Stimulated activated CD8-positive, alpha-beta memory T cell treated with anti-CD3 and anti-CD28 coated beads, Interleukin-15, amount 100 ng/mL, for 24 hours (primary cell): ENCODE data around the gene SUSD6.

Experiments
- DNase-seq: peaks from one replicate; pipeline ENCODE4 v3.0.0-alpha.2; 2020; ENCODE audit warnings: low read depth

Gene SUSD6

GRCh38 chr14:69673578-69674305 is 62.3 kb downstream of the SUSD6 start:
- DNase-seq, result no peak

DNA sequence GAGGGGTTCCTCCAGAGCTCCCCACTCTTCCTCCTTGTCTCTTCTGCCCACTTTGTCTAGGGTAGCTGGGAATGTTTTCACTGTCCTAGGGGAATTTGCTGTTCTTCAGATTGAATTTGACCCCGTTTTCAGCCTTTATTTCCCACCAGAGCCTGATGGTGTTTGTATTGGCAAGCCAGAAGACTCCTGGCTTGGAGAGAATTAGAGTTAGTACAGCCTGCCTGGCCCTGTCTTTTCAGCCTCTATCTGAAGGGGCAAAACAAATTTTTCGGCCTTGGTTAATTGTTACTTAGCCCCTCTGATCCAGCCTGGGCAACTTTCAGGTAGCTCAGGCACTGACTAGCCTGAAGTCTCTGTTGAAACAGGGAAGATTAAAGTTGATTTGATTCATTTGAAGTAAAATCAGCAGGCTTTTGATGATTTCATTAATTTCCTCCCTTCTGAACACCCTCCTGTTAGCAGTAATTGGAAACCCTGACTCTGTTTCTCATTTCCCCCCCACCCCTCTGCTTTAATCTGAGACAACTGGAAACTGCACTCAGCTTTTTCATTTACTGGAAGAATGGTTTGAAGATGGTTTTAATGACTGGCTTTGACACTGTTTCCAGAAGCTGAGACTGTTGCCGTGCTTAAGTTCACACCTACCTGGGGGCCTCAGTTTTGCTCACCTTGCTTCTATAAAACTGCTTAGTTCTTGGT is 63.3 kb downstream of the SUSD6 start:
- DNase-seq, result no peak

DNA sequence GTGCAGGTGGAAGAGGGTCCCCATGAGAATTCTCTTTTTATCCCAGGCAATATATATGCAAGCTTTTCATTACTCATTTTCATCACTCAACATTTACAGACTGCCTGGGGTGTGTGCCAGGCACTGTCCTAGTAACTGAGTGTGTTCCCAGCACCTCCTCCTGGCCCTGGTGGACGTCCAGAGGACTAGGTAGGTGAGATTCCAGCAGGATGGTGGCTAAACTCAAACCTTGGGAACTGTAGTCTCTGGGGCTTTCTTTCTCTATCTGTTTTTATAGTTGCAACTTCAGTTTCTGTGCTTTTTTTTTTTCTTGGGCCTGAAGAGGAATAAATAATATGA is 63.8 kb downstream of the SUSD6 start:
- DNase-seq, result no peak

DNA sequence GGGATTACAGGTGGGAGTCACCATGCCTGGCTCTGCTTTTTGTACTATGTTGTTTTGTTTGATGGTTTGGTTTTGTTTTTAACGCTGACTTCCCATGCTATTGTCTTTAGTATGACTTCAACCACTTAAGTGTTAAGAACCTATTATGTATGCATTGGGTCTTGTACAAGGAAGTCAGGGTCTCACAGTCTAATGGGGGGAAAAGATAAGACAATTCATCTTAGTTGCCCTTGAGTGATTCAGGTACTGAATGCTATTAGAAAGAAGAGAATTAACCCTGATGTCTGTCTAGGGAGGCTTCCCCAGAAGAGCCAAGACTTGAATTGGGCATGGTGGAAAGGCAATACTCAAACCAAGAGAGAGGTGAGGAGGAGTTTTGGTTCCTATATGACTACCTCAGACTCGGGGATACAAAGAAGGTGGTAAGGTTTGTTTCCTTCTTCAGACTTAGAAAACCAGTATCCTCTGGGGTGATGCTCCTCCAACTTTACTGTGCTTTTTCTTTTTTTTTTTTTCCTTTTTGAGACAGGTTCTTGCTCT is 64.6 kb downstream of the SUSD6 start:
- DNase-seq, result no peak

- DNase-seq, result no peak
These were observed 65.3 kb downstream of the SUSD6 start for GRCh38 chr14:69676723-69677122.

- no peak for DNase-seq
These were observed 68.9 kb downstream of the SUSD6 start for GRCh38 chr14:69680297-69680696.

- no peak for DNase-seq
These were observed 70.7 kb downstream of the SUSD6 start for GRCh38 chr14:69682136-69682535.

GRCh38 chr14:69682621-69683263 is 71.3 kb downstream of the SUSD6 start:
- DNase-seq, result no peak

DNA sequence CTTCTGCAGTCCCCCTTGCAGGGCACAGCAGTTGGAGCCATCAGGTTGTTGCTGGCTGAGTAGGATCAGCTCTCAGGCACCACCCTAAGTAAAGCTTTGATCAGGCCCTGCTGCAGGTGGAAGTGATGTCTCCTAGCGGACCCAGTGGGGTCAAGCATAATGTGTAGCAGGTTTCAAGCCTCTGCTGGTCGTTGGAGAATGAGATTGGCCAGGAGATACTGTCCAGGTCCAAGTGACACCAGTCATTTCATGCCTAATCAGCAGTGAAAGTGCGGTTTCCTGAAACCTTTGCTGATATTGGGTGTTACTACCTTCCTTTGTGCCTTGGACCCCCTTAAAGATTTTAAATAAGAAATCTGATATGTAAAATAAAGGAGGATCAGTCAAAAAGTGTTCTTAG is 72.6 kb downstream of the SUSD6 start:
- DNase-seq, result no peak

GRCh38 chr14:69684461-69685217 is 73.2 kb downstream of the SUSD6 start:
- DNase-seq, result no peak

DNA sequence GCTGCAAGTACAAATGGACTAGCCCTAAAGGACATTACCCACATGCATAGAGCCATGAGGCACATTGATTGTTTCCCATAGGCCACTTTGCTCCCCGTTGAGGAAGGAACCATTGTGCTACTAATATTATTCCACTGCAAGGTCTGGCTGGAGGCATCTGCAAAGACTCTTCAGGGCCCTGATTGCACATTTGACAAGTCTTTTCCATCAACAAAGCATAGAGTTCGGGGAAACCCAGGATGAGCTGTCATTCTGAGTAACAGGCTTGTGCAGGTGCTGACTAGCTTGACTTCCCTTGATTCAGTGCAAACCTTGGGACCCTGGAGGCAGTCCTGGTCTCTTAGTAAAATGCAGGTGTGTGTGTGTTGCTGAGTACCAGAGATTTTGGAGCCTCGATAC is 73.8 kb downstream of the SUSD6 start:
- DNase-seq, result no peak

- no peak for DNase-seq
These were observed 74.3 kb downstream of the SUSD6 start for GRCh38 chr14:69685716-69686115.

GRCh38 chr14:69687606-69688298 is 76.4 kb downstream of the SUSD6 start:
- no peak for DNase-seq

GRCh38 chr14:69688299-69688649 is 76.9 kb downstream of the SUSD6 start:
- DNase-seq, result no peak

GRCh38 chr14:69690042-69690441 is 78.6 kb downstream of the SUSD6 start:
- DNase-seq, result no peak

- DNase-seq, result no peak
These were observed 81.2 kb downstream of the SUSD6 start for GRCh38 chr14:69692594-69692993.

- no peak for DNase-seq
These were observed 81.7 kb downstream of the SUSD6 start for GRCh38 chr14:69693145-69693544.

DNA sequence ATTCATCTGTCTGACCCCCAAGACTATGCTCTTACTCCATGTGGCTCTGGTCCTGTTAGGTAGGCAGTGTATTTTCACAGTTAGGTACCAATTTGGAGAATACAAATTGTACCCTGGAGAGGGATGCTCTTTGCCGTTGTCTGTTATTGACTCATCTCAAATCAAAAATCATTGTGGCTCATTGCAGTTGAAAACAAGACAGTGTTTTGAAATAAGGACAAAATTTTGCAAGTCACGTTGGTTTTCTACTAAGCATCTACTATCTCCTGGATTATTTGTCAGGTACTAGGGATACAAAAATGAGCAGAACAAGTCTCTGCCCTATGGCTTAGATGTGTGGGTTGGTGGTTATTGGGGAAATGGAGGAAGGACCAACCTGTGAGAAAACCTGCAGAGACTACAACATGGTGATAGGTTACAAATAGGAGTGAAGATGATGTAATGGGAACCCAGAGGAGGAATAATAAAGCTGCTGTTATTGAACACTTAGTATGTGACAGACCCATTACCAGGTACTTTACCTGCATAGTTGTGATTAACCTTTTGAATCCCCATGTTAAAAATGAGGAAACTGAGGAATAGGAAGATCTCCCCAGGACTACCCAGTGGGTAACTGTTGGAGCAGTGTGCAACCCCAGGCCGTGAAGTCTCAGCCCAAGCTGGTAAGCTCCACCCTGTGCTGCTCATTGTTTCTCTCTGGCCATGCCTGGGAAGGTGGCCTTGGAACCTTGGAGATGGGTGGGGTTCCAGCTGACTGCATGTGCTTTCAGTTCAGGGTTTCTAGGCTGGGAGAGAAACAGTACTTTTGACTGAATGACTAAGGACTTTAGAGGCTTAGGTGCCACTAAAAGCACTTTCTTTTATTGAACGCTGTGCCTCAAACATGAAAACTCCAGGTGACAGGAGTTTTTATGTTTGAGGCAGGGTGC is 82.7 kb downstream of the SUSD6 start:
- no peak for DNase-seq

- no peak for DNase-seq
These were observed 83.4 kb downstream of the SUSD6 start for GRCh38 chr14:69694730-69695281.
